ENCODE data around the gene CARD10.

The CARD10 gene

GRCh38 chr22:37460684-37461083, 58.5 kb downstream of the CARD10 start:
- DNase-seq: no peak

DNA sequence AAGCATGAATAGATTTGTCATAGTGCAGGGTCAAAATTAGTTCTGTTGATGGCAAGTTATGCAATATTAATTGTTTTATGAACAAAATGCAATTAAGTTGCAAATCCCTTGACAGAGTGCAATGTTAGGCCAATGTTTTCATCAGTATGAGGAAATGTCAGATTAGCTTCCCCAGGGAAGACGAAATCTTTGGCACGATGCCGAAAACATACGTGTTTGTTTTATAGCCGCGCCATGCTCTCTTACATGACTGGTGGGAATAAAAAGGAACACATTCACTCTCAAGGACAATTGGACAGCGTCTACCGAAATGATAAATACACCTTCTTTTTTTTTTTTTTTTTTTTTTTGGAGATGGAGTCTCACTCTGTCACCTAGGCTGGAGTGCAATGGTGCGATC, 60.0 kb downstream of the CARD10 start:
- DNase-seq: no peak

DNA sequence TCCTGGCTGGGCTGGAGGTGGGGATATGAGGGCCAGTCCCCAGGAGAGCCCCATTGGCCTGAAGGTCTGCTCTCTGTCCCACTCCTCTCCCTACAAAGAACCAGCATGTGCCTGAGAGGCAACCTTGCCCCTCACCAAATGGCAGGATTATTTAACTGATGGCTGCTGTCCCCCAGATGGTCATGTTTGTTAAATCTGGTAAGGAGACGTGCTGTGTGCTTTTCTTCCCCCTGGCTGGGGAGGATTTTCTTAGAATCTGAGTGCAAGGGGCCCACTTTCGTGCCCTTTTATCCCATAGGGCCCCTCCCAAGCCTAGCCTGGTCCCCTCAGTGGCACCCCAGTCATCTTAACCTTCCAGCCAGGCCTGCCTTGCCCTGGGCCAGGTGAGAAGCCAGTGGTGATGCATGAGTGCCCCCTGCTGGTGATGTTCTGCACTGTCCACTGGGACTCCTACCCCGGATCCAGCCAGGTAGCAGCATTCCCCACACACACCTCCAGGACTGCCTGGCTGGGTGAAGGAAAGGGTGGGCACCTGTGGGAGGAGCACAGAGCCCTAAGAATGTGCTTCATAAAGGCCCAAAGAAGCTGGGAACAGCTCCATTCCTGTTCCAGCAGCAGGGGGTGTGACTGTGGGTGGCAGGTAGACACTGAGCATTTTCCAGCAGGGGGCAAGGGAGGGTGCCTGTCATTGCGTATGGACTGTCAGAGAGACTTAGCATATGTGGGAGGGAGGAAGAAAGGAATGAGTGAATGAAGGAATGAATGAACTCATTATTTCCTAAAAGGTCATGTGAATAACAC, 61.9 kb downstream of the CARD10 start:
- peak; percentile 90 for DNase-seq

- DNase-seq: no peak
Observed at GRCh38 chr22:37456346-37456745, 62.9 kb downstream of the CARD10 start.

- DNase-seq: no peak
Observed at GRCh38 chr22:37455896-37456295, 63.3 kb downstream of the CARD10 start.

GRCh38 chr22:37454857-37455686, 64.1 kb downstream of the CARD10 start:
- no peak for DNase-seq

- no peak for DNase-seq
Observed at GRCh38 chr22:37453696-37454095, 65.5 kb downstream of the CARD10 start.

GRCh38 chr22:37451218-37451617, 68.0 kb downstream of the CARD10 start:
- no peak for DNase-seq

DNA sequence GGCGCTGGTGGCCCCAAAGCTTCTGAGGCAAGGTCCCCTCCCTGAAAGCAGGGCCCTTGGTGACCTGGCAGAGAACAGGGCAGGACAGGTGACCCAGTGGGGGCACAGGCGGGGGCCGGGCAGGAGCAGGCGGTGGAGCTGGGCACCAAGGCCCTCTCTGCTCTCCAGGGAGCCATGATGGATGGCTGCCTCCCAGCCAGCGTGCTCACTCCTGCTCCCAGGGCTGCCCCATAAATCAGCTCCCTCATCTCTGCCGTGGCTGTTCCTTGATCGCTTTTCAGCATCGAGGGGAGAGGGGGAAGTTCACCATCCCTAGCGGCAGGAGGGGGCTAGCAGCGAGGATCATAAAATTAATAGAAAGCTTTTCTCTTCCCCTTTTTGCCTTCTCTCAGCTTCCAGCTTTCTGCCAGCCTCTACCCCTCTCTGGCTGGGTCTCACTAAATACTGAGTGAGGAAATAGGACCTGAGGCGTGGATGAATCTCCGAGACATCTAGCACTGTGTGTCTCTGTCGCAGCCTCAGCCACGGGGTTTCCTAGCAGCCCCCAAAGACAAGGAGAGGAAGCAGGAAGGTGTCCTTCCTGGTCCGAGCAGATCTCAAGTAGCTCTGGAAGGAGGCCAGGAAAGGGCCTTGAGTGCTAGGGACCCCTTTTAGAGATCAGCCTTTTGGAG, 69.7 kb downstream of the CARD10 start:
- DNase-seq: no peak

DNA sequence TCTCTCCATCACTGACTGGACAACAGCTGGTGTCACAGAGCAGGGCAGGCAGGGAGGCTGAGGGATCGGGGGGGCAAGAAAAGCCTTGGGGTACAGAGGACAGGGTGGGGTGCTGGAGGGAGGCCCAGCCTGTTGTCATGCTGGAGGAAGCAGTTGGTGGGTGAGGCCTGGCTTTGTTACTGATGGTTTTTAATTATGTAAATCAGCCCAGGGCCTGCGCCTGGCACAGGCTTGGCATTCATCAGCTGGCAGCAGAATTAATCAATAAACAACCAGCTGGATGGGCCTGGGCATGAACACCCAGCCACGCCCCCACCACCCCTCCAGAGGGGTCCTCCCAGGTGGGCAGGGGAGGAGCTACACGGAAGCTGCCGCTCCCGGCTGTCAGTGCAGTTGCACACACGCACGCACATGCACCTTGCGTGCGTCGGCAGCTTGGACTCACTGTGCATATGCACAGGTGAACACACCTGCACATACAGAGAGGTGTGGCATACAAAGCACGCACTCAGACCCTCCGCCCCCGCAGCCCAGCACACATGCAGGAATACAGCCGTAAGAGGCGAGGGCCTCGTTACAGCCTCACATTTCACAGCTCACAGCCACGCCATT, 70.6 kb downstream of the CARD10 start:
- DNase-seq: no peak

DNA sequence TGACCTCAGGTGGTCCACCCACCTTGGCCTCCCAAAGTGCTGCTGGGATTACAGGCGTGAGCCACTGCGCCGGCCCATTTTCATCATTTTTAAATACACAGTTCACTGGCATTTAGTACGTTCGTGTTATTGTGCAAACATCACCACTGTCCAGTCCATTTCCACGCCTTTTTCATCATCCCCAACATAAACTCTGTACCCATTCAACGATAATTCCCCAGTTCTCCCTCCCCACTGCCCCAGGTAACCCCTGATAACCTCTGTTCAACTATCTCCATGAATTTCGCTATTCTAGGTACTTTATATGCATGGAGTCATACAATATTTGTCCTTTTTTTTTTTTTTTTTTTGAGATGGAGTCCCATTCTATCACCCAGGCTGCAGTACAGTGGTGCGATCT, 73.7 kb downstream of the CARD10 start:
- DNase-seq: no peak

GRCh38 chr22:37443977-37444376, 75.2 kb downstream of the CARD10 start:
- no peak for DNase-seq

DNA sequence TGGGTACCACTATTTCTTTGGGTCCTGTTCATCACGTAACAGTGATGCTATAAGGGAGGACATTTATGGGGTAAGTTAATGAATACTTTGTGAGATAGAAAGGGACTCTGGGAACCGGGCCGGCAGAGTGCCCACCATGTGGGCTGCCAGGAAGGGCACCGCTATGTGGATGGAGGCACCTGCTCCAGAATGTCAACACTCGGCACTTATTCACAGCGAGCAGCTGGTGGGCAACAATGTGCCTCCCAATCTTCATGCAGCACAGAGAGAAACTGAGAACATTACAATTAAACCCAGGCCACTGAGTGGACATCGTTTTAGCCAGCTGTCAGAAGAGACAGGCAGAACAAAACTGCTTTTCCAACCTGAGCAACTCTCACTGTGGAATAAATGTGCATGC, 76.1 kb downstream of the CARD10 start:
- no peak for DNase-seq

- DNase-seq: no peak
Observed at GRCh38 chr22:37442537-37442936, 76.7 kb downstream of the CARD10 start.

DNA sequence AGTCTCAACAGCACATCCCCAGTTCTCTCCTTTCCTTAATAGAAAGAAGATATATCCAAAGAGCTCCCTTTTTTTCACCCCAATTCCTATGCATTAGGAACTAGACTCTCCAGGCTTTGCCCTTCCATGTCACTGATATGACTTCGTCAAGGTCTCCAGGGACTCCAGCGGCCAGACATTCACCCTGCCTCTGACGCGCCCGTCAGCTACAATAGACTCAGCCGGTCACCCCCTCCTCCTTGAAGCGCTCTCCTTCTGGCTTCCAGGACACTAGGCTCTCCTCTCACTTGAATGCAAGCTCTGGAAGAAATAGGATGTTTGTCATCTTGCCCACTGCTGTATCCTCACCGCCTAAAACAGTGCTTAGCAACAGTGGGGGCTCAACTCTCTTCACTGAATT, 77.1 kb downstream of the CARD10 start:
- no peak for DNase-seq

- no peak for DNase-seq
Observed at GRCh38 chr22:37440875-37441274, 78.3 kb downstream of the CARD10 start.

All from stimulated activated CD4-positive, alpha-beta T cell treated with anti-CD3 and anti-CD28 coated beads, Interleukin-15, amount 100 ng/mL, for 24 hours (primary cell).